NCI-H526 treated with DMSO at 0.1 percent for 48 hours (cell line): ENCODE data around the gene FASTK.
A peak's percentile ranks its signal among the peaks of the same experiment; 100 is the strongest.
"Not testable (repeated sequence)": the region's sequence is repeated elsewhere in the genome, so short reads cannot be mapped to it uniquely, and the experiment has no call there.

ENCODE experiments used
- DNase-seq: peaks from one replicate; lab custom pipeline; 2025; lab: John Stamatoyannopoulos, UW

FASTK gene

DNA sequence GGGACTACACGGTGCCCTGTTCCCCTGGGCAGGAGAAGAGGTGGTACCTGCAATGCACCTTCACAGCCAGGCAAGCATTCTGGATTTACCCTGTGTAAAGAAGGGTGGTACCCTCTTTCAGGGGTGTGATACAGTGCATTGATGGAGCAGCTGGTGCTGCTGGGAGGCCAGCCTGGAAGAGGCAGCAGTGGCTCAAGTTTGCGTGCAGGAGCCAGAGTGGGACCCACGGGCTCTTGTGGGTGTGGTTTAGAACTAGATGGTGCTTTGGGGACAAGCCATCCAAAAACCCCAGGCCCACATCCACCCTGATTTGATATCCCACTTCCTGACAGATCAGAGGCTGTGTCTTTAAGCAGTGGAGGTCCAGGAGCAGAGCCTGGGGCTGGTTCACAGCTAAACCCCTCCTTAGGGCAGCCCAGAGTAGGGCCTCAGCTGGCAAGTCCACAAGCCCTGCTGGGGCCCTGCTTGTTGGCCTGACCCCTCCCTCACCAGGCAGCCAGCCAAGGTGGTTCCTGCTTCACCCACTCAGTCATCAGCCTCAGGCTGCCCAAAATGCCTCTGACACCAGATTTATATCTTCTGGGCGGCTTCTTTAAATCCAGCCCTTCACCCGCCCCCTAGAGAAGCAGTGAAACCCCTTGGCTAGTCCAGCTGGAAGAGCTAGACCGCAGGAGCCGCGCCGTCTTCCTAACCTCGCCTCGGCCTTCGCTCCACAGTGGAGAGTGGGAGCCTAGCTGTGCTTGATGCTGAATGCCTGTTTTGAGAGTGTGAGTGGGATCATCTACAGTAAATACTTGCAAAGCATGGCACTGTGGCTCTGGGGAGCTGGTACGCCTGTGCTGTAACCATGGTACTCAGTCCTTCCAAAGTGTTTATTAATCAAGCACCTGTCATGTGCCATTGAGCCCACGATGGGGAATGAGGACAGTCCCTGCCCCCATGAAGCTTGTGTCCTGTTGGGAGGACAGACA lies 33.7 kb downstream of the FASTK start:
- no peak for DNase-seq

DNA sequence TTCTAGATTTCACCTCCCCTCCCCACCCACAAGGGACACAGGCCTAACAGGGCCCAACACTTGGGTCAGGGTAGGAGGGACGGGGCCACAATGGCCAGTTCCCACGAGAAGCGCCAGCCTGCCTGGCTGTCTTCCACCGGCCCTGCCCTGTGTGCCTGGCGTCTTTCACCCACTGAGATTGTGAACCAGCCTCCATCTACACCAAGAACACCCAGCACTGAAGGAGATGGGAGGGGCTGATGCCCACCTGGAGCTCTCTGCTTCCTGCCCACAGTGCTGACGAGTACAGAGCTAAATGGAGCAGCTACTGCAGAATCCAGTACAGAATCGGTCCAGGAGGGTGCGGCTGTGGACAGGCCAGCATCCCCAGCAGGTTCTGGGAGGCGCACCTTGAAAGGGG lies 34.6 kb downstream of the FASTK start:
- DNase-seq: no peak

DNA sequence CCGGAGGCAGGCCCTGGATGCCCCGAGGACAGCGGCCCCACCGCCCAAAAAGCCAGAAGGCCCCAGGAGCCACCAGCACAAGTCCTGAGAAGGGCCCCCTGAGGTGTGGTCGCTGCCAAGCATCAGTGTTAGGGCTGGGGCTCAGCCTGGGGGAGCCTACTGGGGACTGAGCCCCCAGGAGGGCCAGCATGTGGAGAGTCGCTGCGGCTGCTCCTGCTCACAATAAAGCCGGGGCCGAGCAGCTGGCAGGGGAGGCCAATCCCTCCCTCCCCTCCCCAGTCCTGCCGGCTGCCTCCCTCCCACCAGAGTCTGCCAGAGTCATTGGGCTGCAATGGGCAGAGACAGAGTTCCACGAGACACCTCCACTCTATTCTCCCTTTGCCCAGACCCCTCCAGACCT lies 35.3 kb downstream of the FASTK start:
- no peak for DNase-seq

DNA sequence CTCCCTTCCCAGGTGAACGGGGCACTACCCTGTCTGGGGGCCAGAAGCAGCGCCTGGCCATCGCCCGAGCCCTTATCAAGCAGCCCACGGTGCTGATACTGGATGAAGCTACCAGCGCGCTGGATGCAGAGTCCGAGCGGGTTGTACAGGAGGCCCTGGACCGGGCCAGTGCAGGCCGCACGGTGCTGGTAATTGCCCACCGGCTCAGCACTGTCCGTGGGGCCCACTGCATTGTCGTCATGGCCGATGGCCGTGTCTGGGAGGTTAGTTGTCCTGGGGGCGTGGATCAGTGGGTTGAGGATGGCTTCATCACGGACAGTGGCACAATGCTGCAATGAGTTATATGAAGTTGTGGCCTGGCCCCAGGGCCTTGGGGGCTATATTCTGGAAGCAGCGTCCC lies 36.6 kb downstream of the FASTK start:
- DNase-seq: no peak

DNA sequence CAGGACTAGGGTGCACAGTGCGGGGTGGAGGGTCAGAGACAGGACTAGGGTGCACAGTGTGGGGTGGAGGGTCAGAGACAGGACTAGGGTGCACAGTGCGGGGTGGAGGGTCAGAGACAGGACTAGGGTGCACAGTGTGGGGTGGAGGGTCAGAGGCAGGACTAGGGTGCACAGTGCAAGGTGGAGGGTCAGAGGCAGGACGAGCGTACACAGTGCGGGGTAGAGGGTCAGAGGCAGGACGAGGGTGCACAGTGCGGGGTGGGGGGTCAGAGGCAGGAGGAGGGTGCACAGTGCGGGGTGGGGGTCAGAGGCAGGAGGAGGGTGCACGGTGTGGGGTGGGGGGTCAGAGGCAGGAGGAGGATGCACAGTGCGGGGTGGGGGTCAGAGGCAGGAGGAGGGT lies 37.2 kb downstream of the FASTK start:
- DNase-seq: not testable (repeated sequence)

DNA sequence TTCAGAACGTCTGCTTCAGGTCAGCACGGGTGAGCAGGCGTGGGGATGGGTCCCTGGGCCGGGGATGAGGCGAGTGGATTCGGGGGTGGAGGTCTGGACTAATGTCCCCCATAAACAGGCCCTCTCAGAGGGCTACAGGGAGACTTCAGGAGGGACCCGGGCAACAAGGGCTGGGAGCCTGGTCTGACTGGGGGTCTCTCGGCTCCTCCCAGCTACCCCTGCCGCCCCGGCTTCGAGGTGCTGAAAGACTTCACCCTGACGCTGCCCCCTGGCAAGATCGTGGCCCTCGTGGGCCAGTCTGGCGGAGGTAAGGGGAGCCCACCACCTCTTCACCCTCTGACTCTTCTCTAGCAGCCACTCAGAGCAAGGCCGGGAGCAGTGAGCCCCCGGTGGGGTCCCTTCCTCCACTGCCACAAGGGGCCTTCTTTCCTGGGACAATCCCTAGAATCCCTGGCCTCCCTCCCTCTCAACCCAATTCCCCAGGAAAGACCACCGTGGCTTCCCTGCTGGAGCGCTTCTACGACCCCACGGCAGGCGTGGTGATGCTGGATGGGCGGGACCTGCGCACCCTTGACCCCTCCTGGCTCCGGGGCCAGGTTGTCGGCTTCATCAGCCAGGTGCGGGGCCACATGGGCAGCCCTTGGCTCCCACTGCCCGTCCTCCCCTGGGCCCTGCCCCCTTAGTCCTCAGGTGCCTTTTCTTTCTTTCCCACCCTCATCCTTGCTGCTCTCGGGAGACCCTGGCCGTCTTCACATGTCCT lies 39.8 kb downstream of the FASTK start:
- no peak for DNase-seq

DNA sequence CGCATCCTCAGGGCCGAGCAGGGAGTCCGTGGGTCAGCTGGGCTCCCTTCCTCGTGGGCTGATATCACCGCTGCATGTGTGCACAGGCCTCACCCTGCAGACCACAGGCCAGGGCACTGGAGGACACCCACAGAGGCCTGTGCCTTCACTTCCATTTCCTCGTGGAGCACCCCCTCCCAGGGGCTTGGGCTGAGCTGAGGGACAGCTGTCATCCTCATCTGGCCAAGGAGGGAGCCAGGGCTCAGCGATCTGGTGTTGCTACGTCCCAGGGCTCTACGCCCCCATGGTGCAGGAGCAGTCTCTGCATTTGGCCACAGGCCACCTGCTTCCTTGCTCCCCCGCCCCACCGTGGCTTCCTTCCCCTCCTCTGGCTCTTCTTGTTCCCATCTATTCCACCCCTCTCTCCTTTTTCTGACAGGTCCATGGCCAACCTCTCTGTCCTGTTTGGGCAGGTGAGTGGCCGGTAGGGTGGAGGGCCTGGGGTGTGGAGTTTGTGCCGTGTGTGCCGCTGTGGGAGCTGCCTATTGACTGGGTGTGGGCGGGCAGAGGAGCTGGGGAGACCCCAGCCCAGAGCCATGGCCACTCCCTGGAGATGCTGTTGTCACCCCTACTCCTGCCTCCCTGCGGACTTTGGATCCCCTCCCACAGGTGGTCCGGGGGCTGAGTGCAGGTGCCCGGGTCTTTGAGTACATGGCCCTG lies 40.6 kb downstream of the FASTK start:
- no peak for DNase-seq

DNA sequence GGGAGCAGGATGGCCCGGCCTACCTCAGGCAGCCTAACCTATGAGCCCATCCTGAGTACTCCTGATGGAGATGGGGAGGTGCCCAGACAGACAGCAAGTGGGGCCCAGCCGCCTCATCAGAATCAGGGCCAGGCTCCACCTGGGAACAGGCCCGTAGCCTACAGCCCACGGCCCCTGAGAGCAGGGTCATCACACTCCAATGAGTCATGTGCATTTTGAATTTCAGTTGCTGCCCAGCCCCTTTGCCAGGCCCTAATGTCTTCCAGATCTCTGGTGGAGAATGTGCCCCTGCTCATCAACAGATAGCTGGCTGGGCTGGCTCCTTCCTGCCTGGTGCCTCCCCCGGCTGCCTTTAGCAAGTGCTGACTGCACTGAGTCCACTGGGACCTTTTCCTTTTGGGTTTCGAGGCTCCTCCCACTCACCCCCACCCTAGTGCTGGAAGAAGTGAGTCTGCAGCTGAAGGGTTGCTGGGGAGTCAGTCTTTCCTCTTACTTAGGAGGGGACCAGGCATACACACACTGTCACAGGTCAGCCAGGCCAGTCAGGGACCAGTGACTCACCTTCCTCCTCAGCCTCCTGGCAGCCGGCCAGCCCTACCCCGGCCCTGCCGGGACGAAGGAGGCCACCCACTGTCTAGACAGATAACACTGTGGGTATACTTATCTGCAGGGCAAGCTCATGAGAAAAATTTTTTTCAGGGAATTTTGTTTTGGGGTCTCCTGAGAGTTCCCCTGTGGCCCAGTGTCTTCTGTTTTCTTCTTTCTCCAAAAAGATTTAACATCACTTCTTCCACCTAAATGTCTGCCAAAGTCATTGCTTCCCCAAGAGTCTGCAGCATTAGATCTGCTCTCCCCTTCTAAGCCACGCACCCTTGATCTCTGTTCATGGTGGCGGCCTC lies 41.4 kb downstream of the FASTK start:
- DNase-seq: no peak

DNA sequence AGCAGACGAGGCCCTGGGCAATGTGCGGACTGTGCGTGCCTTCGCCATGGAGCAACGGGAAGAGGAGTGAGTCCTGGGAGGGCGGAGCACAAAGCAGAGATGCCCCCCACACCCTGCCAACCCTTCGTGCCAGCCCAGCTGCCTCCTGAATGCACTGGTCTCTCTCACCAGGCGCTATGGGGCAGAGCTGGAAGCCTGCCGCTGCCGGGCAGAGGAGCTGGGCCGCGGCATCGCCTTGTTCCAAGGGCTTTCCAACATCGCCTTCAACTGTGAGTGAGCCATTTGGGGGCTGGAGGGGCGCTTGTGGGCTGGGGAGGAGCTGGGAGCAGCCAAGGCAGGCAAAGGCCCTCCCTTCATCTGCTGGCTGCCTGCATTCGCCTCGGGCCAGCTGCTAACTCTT lies 44.7 kb downstream of the FASTK start:
- DNase-seq: no peak

DNA sequence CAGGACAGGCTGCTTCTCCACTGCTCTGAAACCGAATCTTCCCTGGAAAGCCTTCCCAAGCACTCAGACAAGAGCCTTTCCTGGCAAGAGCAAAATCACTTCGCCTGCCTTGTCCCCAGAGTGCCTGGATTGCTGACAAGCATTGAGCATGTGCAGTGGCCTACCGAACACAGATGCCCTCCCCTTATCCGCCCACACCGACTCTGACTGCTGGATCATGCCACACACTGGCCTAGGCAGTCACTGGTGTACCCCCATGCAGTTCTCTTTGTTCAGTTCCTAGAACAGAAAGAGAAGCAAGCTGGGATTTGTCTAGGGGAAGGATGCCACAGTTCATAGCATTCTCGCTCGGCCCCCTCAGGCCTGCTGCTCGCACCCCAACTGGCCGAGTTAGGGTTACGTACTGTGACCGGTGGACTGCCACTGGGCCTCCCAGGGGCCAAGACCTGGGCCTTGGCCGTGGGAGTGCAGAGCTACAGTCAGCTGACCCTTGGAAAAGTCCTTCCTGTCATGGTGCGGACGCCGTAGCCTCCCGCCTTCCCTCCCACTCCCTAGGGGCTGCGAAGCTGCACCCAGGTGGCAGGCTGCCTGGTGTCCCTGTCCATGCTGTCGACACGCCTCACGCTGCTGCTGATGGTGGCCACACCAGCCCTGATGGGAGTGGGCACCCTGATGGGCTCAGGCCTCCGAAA lies 45.4 kb downstream of the FASTK start:
- no peak for DNase-seq

DNA sequence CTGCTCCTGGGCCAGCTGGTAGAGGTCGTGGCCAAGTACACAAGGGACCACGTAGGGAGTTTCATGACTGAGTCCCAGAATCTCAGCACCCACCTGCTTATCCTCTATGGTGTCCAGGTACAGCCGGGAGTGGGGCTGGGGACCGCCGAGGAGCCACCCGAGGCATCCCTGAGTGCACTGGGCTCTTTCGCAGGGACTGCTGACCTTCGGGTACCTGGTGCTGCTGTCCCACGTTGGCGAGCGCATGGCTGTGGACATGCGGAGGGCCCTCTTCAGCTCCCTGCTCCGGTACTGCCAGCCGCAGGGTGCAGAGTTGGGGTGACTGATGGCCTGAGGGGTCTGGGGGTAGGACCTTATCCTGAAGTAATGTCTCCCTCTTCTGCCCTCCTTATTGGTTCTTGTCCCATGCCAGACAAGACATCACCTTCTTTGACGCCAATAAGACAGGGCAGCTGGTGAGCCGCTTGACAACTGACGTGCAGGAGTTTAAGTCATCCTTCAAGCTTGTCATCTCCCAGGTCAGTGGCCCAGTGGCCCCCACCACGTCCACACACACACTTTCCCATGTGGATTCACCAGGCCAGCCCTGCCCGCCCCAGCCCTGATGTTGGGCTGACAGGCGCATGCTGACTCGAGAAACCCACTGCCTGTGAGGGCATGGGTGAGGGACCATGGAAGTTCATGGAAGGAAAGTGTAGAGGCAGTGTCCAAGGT lies 46.1 kb downstream of the FASTK start:
- DNase-seq: no peak

DNA sequence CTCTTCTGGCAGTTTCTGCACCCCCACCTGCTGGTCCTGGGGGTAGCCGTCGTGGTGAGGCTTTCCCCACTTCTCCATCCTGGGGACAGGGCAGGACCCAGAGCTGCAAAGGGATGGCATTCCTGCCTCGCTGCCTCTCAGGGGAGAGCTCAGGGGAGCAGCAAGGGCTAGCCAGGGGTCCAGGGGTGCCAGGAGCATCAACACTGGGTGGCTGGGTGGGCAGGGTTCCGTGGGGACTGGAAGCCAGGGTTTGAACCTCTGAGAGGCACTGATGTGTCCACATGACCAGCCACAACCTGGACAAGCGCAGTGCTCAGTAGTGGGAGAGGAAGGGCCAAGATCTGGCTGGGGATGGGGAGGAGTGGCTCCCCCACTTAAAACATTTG lies 46.8 kb downstream of the FASTK start:
- DNase-seq: no peak

DNA sequence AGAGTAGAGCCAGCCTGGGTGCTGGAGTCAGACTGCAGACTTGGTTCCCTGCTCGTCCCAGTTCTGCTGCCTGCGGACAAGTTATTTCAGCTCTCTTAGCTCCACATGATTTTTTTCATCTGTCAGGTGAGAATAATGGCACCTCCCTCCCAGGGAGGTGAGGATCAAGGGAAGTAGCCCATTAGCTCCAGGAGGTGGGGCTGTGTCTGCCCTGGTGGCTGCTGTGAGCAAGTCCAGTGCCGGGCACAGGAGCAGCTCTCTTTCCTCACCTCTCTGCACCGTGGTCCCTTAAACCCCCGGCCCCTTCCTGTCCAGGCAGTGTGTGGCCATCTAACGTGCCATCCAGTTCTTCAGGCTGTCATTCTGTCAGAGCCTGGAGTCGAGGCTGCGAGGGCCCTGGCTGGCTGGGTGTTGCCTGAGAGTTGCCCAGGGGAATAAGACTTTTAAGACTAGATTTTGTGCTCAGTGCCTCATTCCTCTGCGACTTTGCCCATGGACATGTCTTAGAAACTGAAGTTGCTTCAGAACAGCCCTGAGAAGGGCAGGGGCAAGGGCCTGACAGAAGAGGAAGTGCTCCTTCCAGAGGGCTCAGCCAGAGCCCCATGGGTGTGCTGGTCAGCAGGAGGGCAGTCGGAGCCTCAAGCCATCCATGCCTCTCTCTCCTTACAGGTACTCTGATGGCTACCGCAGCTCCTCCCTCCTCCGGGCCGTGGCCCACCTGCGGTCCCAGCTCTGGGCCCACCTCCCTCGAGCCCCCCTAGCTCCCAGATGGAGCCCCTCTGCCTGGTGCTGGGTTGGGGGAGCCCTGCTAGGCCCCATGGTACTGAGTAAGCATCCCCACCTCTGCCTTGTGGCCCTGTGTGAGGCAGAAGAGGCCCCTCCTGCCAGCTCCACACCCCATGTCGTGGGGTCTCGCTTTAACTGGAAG lies 47.4 kb downstream of the FASTK start:
- DNase-seq: no peak

DNA sequence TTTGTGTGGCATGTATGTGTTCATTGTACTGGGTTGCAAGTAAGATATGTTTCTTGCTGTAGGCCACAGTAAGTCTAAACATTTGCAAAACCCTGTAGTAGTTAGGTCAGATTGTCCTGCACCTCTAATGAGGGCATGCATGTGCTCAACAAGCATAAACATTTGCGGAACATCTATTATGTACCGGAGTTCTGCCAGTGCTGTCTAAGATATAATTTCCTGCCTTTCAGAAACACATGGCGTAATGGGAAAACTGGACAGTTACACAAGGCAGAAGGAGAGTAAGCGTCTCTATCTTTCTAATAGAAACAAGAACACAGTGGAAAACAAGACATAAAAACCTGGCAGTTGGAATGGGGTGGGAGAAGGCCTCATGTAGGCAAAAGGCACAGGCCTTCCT lies 49.6 kb downstream of the FASTK start:
- no peak for DNase-seq

DNA sequence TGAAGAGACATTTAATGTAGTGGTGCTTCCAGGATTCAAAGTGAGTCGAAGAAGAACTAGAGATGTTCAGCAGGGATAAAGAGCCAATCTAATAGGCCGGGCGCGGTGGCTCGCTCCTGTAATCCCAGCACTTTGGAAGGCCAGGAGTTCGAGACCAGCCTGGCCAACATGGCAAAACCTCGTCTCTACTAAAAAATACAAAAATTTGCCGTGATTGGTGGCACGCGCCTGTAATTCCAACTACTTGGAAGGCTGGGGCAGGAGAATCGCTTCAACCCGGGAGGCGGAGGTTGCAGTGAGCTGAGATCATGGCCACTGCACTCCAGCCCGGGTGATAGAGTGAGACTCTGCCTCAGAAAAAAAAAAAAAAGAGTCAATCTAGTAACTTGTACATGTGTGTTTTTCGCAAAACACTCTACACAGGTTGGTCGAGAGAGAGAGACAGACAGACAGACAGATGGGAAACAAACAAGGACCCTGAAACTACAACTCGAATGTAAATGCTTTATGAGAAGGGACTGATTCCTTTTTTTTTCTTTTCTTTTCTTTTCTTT lies 51.6 kb downstream of the FASTK start:
- no peak for DNase-seq

DNA sequence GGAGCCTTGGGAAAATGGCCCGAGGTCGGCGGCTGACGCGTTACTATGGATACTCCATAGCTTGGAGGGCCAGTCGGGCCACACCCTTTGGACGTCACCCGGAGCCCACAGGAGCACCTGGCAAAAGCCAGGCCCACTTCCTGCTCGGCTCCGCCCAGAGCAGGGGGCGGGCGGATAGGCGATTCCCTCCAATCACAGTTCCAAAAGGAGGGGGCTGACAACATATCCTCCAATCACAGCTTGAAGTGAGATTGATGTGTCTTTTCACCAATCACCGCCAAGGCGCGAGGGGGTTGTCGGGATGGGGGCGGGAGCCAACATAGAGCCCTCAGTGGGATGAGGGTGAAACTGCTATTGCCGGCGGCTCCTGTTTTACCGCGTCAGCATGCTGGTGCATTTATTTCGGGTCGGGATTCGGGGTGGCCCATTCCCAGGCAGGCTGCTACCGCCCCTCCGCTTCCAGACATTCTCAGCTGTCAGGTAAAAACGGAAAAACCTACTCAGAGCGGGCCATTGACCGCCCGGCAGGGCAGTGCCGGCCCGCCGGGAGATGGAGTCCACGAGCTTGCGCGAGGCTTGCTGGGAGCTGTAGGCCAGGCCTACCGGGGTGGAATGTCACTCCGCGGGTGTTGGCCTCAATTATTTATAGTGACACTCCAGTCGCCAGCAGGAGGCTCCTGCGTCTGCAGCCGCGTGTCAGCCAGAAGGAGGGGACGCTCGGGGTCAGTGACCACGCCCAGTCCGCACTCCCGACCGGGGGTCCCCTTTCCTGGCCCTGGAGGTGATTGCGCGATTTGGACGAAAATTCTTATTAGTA lies 52.3 kb downstream of the FASTK start, which contains the start of gene ABCB8:
ABCB8 (plus strand) TSS at position 320 of the 817 bp plus-strand sequence; CDS start at position 386, 66 bp downstream.
- peak; percentile 98 for DNase-seq

DNA sequence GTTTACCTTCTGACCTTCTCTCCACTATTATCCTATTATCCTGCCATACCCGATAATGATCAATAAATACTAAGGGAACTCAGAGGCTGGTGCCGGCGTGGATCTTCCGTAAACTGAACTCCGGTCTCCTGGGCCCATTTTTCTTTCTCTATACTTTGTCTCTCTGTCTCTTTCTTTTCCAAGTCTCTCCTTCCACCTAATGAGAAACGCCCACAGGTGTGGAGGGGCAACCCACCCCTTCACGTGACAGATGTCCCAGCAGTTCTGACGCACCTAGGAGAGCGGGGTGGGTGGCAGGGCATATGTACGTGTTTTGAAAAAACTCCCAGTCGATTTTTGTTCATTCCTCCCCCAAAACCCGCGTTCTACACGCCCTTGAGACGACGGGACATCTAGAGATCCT lies 52.9 kb downstream of the FASTK start:
- not testable (repeated sequence) for DNase-seq
